ENCODE data around the gene TRPM5. TPM values are rescaled to one million over a fixed set of nuclear protein-coding genes. Genes with fewer than 3 reads are reported as not detected.

The TRPM5 gene
- total RNA-seq, 4 donors from 2014 or later: 0.29 TPM; not detected in 3

DNA sequence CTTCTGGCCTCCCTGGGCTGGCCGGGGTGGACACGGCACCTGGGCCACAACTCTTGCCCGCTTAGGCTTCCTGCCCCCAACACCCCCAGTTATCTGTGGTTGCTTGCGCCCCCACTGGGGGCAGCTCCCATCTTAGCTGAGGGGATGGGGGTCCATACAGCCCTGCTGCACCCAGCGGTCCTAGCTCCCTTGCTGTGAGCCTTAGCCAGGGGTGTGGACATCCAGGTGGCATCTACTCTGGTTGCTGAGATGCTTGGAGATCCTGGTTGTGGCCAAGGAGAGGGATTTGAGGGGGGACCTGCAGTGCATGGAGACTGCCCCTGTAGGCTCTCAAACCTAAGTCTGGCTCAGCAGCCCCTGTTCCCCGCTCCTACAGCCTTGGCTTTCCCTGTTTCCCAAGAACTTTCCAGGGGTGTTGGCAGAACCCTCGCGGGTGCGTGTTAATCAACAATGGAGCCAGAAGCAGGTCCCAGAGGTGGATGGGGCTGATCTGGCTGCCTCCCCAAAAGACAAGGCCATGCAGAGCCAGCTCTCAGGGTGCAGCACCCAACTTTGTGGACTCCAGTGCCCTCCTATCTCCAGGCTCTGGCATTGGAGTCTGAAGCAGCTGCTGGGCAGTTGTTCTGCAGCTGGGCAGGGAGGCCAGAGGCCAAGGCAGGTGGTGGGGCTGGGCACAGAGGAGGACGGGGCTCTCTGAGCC, 3.8 kb upstream of the TRPM5 start:
- Histone ChIP-seq H3K27ac (no peak overlapping the region), H3K4me3 (no peak overlapping the region), H3K27me3 (peaks cover 96% of the 10 kb centered on the region), H3K9me3 (no peaks in the 10 kb centered on the region), H3K4me1 (peaks cover 24% of the 10 kb centered on the region), H3K36me3 (no peaks in the 10 kb centered on the region)
- DNase-seq (ENCODE audit: low spot score in 2 of 2): peak in 1 of 2 donors; percentile 37
- no peak for TF ChIP-seq POLR2AphosphoS5 (IDR thresholded peaks at IDR 0.05)
- TF ChIP-seq, protein P1, sequence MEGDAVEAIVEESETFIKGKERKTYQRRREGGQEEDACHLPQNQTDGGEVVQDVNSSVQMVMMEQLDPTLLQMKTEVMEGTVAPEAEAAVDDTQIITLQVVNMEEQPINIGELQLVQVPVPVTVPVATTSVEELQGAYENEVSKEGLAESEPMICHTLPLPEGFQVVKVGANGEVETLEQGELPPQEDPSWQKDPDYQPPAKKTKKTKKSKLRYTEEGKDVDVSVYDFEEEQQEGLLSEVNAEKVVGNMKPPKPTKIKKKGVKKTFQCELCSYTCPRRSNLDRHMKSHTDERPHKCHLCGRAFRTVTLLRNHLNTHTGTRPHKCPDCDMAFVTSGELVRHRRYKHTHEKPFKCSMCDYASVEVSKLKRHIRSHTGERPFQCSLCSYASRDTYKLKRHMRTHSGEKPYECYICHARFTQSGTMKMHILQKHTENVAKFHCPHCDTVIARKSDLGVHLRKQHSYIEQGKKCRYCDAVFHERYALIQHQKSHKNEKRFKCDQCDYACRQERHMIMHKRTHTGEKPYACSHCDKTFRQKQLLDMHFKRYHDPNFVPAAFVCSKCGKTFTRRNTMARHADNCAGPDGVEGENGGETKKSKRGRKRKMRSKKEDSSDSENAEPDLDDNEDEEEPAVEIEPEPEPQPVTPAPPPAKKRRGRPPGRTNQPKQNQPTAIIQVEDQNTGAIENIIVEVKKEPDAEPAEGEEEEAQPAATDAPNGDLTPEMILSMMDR (IDR thresholded peaks at IDR 0.05): no peak
- TF ChIP-seq POLR2A (IDR thresholded peaks at IDR 0.05): no peak
- TF ChIP-seq EP300 (IDR thresholded peaks at IDR 0.05): no peak
- 78% methylated on average over 6 of the region's 10 CpGs for WGBS

DNA sequence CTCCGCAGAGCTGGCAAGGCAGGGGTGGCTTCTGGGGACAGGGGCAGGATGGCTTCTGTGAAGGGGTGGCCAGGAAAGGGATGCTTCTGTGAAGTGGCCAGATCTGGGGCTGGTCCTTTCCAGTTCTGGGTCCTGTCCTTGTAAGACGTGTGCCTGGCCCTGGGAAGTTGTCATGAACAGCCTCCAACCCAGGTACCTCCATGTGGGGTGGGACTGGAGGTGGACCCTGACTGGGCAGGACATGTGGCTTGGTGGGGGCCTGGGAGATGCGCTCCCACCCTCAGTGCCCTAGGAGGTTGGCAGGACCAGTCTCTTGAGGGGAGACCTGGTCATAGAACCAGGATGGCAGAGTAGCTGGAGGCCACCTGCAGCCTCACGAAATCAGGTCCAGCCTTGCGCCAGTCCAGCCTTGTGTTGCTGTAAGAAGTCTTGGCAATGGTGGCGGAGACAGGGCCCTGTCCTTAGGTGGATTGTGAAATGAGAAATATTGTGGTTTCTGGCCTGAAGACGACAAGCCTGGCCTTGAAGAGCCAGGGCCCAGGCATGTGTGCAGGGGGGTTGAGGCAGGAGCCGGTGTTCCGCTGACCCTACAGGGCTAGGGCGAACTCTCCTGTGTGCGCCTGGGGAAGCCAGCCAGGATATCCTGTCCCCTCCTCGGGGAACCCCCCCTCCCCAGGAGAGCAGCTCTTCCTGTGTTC, 3.1 kb upstream of the TRPM5 start:
- H3K4me1 ChIP-seq: peaks cover 24% of the 10 kb centered on the region
- H3K27ac ChIP-seq: no peak overlapping the region
- 63% methylated on average over 4 of the region's 12 CpGs for WGBS

DNA sequence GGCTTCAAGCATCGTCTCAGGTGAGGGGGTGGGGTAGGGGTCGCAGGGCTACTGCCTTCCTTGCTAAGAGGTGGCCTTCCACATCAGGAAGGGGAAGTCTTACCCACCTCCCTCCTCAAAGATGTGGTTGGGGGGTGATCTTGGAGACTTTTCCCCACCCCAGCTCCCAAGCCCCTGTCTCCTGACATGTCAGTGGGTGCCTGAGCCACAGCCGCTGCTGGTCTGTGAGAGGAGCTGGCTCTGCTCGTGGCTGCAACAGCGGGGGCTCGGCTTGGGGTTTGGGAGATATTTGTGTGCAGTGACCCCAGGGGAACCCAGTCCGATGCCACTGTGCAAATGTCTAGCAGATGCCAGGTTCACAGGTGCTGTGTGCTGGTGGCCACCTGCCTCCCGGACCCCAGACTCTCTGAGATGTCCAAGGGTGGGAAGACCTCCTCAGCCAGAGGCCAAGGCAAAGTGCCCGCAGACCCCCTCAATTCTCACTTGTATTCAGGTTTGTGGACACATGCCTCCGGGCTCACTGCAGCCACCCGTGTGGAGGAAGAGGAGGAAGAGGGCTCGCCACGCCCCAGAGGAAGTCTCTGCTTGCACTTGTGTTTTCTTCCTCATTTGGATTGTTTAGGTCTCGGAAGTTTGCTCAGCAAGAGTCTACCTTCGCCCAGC, 2.4 kb upstream of the TRPM5 start:
- H3K27ac ChIP-seq: no peak overlapping the region
- peaks cover 83% of the 10 kb centered on the region for H3K27me3 ChIP-seq
- TF ChIP-seq POLR2AphosphoS5 (IDR thresholded peaks at IDR 0.05) (no peak), EP300 (IDR thresholded peaks at IDR 0.05) (no peak), POLR2A (IDR thresholded peaks at IDR 0.05) (no peak)
- TF ChIP-seq, protein P1 (IDR thresholded peaks at IDR 0.05): no peak
- H3K36me3 ChIP-seq: no peaks in the 10 kb centered on the region
- H3K9me3 ChIP-seq: no peaks in the 10 kb centered on the region
- peak in 1 of 2 donors; percentile 56 for DNase-seq (ENCODE audit: low spot score in 2 of 2)
- peak overlapping the region; percentile 41 for H3K4me3 ChIP-seq
- 79% methylated on average over 11 of the region's 15 CpGs for WGBS
- H3K4me1 ChIP-seq: peaks cover 24% of the 10 kb centered on the region

More for the DNA sequence above, 3.1 kb upstream of the TRPM5 start:
- Histone ChIP-seq H3K36me3 (no peaks in the 10 kb centered on the region), H3K27me3 (peaks cover 90% of the 10 kb centered on the region), H3K9me3 (no peaks in the 10 kb centered on the region), H3K4me3 (no peak overlapping the region)
- TF ChIP-seq, protein P1 (IDR thresholded peaks at IDR 0.05): no peak
- TF ChIP-seq POLR2A (IDR thresholded peaks at IDR 0.05) (no peak), POLR2AphosphoS5 (IDR thresholded peaks at IDR 0.05) (no peak), EP300 (IDR thresholded peaks at IDR 0.05) (no peak)
- DNase-seq (ENCODE audit: low spot score in 2 of 2): peak in 1 of 2 donors; percentile 50

DNA sequence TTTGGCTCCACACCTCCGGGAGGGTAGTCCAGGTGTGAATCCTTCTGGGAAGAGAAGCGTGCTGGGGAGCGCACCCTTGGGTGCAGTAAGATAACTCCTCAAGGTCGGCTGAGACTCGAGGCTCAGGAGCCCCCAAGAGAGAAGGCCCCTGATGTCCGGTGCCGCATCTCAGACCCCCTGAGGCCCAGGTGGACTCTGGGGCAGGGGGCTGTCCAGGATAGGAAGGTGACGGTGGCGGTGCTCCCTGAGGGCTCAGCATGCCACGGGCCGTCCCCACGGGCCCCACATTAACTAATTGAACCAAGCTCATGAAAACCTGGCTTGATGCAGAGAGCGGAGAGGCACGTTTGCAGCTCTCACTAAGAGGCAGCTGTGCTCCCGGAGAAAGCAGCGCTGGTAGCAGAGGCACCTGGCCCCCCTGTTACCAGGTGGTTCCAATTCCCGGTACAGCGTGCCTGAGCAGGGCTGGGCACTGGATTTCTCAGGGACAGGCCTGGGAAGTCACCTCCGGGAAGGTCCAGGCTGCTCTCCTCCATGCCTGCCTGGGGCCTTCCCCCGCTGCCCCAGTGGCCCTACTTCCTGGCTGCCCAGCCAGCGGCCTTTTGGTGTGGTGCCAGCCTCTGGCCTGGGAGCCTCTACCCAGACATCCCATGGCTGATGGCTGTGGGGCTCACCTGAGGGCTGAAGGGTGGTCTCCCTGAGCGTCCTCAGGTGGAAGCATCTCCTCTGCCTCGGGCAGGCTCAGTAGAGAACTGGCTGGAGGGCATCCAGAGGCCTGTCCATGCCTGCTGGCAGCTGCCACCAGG, 1.6 kb upstream of the TRPM5 start:
- Histone ChIP-seq H3K4me3 (peak overlapping the region; percentile 41), H3K4me1 (peaks cover 24% of the 10 kb centered on the region), H3K36me3 (no peaks in the 10 kb centered on the region), H3K9me3 (no peaks in the 10 kb centered on the region), H3K27ac (no peak overlapping the region), H3K27me3 (peaks cover 82% of the 10 kb centered on the region)
- WGBS: 43% methylated on average over 5 of the region's 23 CpGs
- TF ChIP-seq, protein P1 (IDR thresholded peaks at IDR 0.05): no peak
- no peak for TF ChIP-seq POLR2A (IDR thresholded peaks at IDR 0.05)
- no peak for TF ChIP-seq POLR2AphosphoS5 (IDR thresholded peaks at IDR 0.05)
- no peak for TF ChIP-seq EP300 (IDR thresholded peaks at IDR 0.05)
- DNase-seq (ENCODE audit: low spot score in 2 of 2): peak in 1 of 2 donors; percentile 47
